ENCODE measurements around the gene BEND5.

Gene BEND5

GRCh38 chr1:48678710-48679505 lies 97.8 kb downstream of the BEND5 start:
- no peak for DNase-seq
